Neural progenitor cell (in vitro differentiated cells): ENCODE measurements around the gene SPOP.

Source experiments
- EZH2 ChIP-seq: fragments of 200-600 bp; sonication (generic); IDR thresholded peaks from 2 replicates; pipeline ENCODE4 v1.6.1; 2017; ENCODE audit warnings: antibody characterized with exemption, mild to moderate bottlenecking, moderate library complexity
- TF ChIP-seq, protein P1 (sequence below): fragments of 200-600 bp; sonication (generic); IDR thresholded peaks from 2 replicates; pipeline ENCODE4 v1.5.1; 2017; ENCODE audit warnings: antibody characterized with exemption, mild to moderate bottlenecking

DNA sequence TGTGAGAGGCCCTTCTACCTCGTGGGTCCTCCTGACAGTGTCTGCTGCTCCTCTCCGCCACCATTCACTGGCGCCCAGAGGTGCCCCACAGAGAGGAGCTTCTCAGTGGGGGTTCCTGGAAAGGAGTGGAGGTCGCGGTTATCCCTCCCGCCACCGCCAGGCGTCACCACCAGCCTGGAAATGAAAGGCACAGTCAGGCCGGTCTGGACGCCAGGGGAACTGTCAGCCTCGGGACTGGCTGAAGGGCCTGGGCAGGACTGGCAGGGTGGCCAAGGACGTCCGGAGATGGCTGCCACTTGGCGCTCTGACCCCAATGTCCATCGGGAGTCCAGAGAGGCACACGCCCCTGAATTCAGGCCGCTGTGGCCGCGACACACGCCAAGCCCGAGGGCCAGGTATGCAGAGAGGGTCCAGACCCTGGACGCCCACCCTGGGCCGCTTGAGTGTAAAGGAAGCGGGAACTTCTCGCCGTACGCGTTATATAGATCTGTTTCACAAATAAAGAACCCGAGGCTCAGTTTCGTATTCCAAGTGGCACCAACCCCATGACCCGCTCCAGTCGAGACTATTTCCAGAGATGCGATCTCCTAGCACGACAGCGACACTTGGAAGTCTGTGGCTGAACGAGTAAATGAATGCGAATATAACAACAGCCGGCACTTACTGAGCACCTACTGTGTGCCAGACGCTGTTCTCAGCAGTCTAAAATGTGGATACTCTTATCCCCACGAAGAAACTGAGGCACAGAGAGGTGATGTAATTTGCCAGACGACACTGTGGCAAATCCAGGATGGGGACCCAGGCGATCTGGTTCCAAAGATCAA is 109.8 kb downstream of the SPOP start:
- TF ChIP-seq, protein P1, sequence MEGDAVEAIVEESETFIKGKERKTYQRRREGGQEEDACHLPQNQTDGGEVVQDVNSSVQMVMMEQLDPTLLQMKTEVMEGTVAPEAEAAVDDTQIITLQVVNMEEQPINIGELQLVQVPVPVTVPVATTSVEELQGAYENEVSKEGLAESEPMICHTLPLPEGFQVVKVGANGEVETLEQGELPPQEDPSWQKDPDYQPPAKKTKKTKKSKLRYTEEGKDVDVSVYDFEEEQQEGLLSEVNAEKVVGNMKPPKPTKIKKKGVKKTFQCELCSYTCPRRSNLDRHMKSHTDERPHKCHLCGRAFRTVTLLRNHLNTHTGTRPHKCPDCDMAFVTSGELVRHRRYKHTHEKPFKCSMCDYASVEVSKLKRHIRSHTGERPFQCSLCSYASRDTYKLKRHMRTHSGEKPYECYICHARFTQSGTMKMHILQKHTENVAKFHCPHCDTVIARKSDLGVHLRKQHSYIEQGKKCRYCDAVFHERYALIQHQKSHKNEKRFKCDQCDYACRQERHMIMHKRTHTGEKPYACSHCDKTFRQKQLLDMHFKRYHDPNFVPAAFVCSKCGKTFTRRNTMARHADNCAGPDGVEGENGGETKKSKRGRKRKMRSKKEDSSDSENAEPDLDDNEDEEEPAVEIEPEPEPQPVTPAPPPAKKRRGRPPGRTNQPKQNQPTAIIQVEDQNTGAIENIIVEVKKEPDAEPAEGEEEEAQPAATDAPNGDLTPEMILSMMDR, result peak; percentile 92
- TF ChIP-seq EZH2, result peak; percentile 43
